ENCODE data around the gene C2orf80.

Gene C2orf80

GRCh38 chr2:208189810-208190503 is at the start of gene C2orf80:
Gene C2orf80, minus strand, starts transcription at chr2:208190030. Its CDS starts 3,044 bp downstream, at chr2:208186986.
- in situ Hi-C loops (cut with HindIII; ENCODE audit: low sequenced_read_pairs) = no loop called here
- no peak for DNase-seq (ENCODE audit: low read depth)
- H3K4me3 ChIP-seq (ENCODE audit: low read depth, low read length) = no peak within 1 kb of the TSS
- no peak for TF ChIP-seq CTCF (IDR thresholded peaks at IDR 0.05; ENCODE audit: low read depth, low read length, missing control alignments)

DNA sequence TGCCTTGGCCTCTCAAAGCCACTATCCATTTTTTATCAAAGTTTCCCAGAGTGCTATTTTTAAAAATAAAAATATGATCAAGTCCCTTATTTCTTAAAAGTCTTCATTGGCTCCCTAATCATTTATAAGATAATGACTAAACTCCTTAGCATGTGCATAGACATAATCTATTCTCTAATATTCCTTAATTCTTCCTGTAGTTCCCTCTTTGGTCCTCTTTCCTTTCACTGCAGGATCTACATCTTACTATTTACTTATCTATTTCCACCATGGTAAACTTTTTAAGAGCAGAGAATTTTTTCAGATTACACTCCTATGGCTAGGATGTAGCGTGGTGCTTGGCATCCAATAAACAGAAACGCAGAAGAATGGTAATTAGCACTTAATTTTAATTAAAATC is 46.0 kb upstream of the C2orf80 start:
- TF ChIP-seq CTCF (IDR thresholded peaks at IDR 0.05; ENCODE audit: low read depth, low read length, missing control alignments) = no peak
- no peak for DNase-seq (ENCODE audit: low read depth)
- H3K4me3 ChIP-seq (ENCODE audit: low read depth, low read length) = no peak overlapping the region
- in situ Hi-C loops (cut with HindIII; ENCODE audit: low sequenced_read_pairs) = no loop called here

GRCh38 chr2:208234786-208235185 is 45.0 kb upstream of the C2orf80 start:
- no peak for DNase-seq (ENCODE audit: low read depth)
- in situ Hi-C loops (cut with HindIII; ENCODE audit: low sequenced_read_pairs) = no loop called here
- H3K4me3 ChIP-seq (ENCODE audit: low read depth, low read length) = no peak overlapping the region
- no peak for TF ChIP-seq CTCF (IDR thresholded peaks at IDR 0.05; ENCODE audit: low read depth, low read length, missing control alignments)

DNA sequence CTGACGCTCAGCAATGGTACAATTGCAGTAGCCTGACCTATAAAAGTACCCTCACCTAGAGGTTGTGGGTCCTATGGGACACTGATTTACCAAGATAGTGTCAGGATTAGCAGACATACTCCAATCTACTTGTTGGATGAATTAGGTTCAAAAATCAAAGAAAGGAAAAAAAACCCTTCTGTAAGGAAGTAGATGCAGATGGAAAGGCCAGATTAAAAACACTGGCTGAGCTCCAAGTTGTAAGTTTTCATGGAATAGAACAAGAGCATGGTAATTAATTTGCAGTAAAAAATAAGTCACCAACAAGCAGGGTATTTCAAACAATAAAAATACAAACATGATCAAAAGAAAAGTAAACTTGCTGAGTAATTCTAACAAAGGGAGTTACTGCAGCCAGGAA is 38.6 kb upstream of the C2orf80 start:
- H3K4me3 ChIP-seq (ENCODE audit: low read depth, low read length) = no peak overlapping the region
- DNase-seq (ENCODE audit: low read depth) = no peak
- in situ Hi-C loops (cut with HindIII; ENCODE audit: low sequenced_read_pairs) = no loop called here
- no peak for TF ChIP-seq CTCF (IDR thresholded peaks at IDR 0.05; ENCODE audit: low read depth, low read length, missing control alignments)

DNA sequence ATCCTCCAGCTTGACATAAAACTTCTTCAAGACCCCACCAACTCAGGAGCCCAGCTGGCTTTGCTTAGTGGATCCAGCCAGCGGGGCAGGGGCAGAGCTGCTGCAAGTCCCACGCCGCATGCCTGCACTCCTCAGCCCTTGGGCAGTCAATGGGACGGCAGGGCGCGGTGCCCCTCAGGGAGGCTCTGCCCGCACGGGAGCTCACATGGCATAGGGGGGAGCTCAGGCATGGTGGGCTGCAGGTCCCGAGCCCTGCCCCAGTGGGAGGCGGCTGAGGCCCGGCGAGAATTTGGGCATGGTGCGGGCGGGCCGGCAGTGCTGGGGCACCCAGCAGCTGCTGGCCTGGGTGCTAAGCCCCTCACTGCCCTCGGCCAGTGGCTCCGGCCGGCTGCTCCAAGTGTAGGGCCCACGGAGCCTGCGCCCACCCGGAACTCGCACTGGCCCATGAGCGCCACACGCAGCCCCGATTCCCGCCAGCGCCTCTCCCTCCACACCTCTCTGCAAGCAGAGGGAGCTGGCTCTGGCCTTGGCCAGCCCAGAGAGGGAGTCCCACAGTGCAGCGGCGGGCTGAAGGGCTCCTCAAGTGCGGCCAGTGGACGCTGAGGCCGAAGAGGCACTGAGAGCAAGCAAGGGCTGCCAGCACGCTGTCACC is 37.9 kb upstream of the C2orf80 start:
- TF ChIP-seq CTCF (IDR thresholded peaks at IDR 0.05; ENCODE audit: low read depth, low read length, missing control alignments) = no peak
- no peak overlapping the region for H3K4me3 ChIP-seq (ENCODE audit: low read depth, low read length)
- in situ Hi-C loops (cut with HindIII; ENCODE audit: low sequenced_read_pairs) = no loop called here
- DNase-seq (ENCODE audit: low read depth) = no peak

DNA sequence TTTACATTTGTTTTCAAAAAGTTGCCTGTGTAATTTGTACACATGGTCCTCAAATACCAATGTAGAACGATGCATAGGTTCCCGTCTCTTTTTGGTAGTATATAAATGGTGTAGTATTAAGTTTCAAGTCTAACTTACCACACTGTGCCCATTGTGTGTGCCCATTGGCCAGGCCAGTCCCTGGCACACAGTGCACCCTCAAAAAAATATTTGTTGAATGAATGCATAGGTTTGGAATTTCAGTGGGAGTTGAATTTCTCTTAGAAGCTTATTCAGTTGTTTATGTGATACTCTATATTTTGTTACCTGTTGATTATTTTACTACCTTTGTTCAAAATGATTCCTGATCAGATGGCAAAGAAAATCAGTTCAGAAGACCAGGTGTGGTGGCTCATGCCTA is 35.0 kb upstream of the C2orf80 start:
- in situ Hi-C loops (cut with HindIII; ENCODE audit: low sequenced_read_pairs) = no loop called here
- DNase-seq (ENCODE audit: low read depth) = no peak
- TF ChIP-seq CTCF (IDR thresholded peaks at IDR 0.05; ENCODE audit: low read depth, low read length, missing control alignments) = no peak

More for the DNA sequence above, 35.0 kb upstream of the C2orf80 start:
- no peak overlapping the region for H3K4me3 ChIP-seq (ENCODE audit: low read depth, low read length)

All from astrocyte of the cerebellum (primary cell).